ELR (cell line): ENCODE data around the gene CRYGA.

Experiments used
- DNase-seq: peaks from one replicate; pipeline ENCODE4 v3.0.0-alpha.2; 2015; ENCODE audit warnings: low read depth

Gene CRYGA

DNA sequence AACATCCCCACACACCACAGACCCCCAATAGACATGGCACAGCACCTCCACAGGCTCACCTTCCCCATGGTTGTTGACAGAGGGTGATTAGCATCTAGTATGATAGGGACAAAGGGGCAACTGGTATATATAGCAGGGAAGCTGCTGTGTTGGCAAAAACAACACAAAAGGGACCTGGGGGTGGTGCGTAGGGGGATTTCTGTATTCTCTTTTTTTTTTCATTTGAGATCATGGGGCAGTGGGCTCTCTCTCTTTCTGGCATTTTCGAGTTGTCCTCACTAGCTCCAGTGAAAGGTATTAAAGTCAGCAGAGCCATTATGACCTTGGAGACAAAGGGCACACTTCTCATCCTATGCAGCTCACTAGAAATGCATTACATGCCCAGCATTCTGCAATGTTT is at the start of gene CRYGA:
Gene CRYGA (minus strand): TSS at position 101 of the 400 bp plus-strand sequence. CDS start 33 bp downstream, at position 68.
- DNase-seq, result no peak

DNA sequence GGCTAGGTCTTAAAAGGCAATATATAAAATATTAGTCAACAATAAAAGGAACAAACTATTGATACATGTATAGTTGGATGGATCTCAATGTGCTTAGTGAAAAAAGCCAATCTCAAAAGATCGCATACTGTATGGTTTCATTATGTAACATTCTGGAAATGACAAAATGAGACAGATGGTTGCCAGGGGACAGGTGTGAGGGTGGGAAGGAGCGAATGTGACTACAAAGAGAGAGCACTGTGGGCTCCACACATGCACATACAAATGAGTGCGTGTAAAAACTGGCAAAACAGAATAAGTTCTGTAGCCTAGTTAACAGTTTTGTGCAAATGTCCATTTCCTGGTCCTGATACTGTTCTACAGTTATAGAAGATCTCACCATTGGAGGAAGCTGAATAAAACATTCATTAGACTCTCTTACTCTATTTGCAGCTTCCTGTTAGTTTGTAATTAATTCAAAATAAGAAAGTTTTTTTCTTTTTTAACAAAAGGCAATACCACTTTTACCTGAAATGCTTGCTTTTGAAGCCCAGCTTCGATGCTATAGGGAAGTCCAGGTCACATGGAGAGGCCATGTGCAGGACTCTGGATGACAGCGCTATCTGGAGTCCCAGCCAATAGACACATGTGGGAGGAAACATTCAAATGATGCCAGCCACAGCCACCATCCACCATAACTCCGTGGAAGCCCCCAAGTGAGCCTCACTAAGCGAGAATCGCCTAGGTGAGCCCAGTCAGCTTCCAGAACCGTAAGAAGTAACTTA is 47.5 kb upstream of the CRYGA start:
- no peak for DNase-seq

DNA sequence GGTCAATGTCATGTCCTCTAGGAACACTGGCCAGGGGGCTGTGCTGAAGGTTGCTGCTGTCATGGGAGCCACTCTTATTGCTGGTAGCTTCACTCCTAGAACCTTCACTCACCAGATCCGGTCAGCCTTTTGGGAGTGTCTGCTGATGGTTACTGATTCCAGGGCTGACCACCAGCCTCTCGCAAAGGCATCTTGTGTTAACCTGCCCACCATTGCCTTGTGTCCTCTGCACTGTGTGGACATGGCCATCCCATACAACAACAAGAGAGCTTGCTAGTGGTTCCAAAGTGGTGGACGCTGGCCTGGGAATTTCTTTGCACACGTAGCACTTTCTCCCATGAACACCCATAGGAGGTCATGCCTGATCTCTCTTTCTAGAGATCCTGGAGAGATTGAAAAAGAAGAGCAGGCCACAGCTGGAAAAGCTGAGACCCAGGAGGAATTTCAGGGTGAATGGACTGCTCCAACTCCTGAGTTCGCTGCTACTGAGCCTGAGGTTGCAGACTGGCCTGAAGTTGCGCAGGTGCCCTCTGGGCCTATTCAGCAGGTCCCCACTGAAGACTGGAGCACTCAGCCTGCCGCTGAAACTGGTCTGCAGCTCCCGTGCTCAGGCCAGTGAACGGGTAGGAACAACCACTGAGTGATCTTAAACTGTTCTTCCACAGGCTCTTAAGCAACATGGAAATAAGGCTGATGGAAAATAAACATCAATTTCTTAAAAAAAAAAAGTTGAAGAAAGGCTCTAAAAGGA is 45.1 kb upstream of the CRYGA start:
- no peak for DNase-seq

GRCh38 chr2:208207769-208208168 is 44.4 kb upstream of the CRYGA start:
- no peak for DNase-seq

DNA sequence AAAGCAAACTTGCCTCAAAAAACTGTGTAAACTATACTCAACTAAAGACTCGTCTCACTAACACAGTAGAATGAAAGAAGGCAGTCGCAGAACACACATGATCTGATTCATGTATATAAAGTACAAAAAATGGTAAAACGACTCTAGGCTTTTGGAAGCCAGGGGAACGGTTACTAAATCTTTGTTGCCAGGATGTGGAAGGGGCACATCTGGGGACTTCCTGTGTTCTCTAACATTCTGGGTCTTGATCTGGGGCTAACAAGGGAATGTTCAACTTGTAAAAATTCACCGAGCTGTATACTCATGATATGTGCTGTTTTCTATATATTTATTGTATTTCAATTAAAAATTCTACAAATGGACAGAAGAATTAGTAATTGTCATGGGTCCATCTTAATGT is 40.8 kb upstream of the CRYGA start:
- no peak for DNase-seq

DNA sequence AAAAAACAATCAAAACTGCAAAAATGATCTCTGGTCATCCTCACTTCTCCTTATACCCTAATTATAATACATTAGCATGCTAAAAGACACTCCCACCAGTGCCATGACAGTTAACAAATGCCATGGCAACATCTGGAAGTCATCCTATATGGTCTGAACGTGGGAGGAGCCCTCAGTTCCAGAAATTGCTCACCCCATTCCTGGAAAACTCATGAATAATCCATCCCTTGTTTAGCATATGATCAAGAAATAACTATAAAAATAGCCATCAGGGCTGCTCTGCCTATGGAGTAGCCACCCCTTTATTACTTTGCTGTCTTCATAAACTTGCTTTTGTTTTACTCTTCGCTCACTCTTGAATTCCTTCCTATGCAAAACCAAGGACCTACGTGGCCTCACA is 32.1 kb upstream of the CRYGA start:
- no peak for DNase-seq

DNA sequence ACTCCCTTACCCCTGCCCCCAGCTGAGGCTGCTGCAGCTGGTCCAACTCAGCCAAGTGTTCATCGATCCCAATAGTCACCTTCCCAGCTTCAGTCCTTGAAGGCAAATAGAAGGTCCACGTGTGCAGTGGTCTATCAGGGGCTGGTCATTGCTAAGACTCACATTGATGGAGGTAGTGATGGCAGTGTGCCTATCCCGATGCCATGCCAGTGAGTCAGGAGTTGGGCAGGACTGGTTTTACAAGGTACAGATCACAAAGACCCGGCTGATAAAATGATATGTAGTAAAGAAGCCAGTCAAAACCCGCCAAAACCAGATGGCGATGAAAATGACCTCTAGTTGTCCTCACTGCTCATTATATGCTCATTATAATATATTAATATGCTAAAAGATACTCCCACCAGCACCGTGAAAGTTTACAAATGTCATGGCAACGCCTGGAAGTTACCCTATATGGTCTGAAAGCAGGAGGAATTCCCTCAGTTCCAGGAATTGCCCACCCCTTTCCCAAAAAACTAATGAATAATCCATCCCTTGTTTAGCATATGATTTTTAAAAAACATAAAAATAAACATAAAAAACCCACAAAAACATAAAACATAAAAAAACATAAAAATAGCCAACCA is 29.3 kb upstream of the CRYGA start:
- no peak for DNase-seq

DNA sequence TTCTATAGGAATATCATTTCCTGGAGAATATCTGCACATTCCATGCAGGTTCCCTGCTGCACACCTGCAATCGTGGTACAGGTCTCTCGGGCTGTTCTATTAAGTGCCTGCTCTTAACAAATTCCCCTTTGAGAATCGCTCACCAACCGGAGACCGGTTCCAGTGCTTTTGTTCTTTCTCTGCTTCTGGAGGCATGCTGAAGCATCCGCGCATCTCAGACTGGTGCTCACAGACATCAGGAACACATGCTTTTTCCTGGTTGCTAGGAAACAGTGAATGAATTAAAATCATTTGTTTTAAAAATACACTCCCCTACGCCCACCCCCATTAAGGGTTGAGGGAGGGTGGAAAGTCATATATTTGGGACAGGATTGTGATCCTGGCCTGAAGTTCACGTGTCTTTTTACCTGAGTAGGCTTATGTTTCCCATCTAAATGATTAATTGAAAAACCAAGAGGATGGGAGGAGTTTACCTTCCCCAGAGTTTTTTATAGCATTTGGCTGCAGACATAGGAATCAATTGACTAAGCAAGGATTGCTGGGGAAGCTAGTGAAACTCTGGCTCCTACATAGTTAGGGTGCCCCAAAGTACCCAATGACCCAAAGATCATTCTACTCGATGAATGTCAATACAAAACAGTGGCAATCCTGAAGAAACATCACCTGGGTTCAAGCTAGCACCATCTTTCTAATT is 26.6 kb upstream of the CRYGA start, which contains the start of gene C2orf80:
Gene C2orf80 (minus strand): TSS at position 221 of the 694 bp plus-strand sequence. CDS start 3,044 bp downstream, outside the sequence.
- DNase-seq, result no peak

DNA sequence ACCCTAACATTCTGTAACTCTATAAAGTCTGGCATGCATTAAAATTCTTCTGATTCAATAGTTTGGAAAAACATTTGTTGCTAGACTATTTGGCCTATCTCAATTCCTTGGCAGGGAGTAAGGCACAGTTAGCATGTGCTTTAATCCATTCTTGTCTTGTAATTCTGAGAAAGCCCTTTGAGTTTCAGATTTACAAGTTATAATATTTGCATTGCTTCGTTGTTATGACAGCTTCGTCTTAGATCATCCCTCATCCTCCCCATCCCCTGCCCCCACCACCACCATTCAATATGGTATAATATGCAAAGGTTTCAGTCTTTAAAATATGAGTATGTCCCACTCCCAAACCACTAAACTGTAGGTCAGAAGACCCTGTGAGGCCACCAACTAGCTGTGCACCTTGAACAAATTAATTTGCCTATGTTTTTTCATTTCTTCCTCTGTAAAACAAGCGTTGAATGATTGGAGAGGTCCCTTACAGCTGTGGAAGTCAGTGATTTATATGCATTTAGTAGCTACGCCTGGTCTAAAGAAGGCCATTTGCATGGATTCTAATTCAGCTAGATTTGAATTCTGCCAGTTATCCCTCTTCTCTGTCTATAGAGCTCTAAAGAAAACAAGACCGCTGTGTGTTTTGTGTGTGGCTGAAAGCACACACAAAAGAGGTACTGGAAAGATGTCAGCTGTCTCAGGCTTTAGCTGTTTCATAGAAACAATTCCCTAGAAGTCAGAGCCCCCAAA is 25.9 kb upstream of the CRYGA start:
- DNase-seq, result no peak

- DNase-seq, result no peak
These were observed 23.5 kb upstream of the CRYGA start for GRCh38 chr2:208186893-208187292.

GRCh38 chr2:208186465-208186864 is 23.1 kb upstream of the CRYGA start:
- DNase-seq, result no peak

DNA sequence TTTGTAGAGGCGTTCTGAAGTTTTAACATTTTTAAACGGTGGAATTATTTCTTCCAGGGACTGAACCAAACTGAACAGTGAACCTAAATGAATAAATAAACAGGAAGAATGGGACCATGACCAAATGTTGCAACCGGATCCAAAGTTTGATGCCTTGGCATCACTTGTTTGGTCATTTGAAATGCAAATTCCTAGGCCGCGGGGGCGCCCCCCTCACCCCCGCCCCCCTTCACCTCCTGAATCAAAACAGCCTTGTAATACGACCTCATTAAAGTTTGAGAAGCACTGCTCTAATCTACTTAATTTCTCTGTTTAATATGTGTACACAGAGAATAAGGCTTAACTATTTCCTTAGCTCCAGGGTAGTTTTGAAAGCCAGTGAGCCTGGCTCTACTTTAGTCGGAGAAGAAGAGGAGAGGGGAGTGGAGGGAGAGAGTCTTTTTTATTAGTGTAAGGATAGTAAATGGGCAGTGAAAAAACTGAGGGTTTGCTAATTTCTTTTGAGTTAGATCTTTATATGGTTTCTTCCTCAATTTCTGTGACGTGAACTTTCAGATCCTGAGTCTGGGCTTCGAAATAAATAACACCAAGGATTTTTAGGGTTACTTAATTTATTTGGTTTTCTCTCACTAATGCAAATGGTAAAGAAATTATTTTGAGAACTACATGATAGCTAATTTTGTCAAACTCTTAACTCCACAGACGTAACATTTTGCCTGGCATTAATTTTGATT is 20.8 kb upstream of the CRYGA start:
- no peak for DNase-seq

GRCh38 chr2:208183526-208183925 is 20.1 kb upstream of the CRYGA start:
- DNase-seq, result no peak

GRCh38 chr2:208182835-208183234 is 19.4 kb upstream of the CRYGA start:
- no peak for DNase-seq

GRCh38 chr2:208179028-208179609 is 15.7 kb upstream of the CRYGA start:
- no peak for DNase-seq

GRCh38 chr2:208175840-208176153 is 12.4 kb upstream of the CRYGA start:
- DNase-seq, result no peak

- DNase-seq, result peak; percentile 88
These were observed 11.9 kb upstream of the CRYGA start for GRCh38 chr2:208175069-208175839.

DNA sequence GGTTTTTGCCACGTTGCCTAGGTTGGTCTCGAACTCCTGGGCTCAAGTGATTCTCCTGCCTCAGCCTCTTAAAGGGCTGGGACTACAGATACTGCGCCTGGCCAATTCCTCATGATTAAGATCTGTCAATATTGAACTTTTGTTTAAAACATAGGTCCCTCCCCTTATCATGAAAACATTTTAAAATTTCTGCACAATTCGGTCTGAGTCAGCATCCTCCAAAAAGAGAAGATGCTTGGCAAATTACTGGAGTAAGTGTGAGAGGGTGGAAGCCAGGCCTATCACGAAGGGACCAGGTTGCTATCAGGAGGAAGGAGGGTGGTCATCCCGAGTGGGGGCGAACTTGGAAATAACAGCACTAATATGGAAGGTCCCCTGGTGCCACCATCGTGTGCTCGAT is 10.8 kb upstream of the CRYGA start:
- no peak for DNase-seq

DNA sequence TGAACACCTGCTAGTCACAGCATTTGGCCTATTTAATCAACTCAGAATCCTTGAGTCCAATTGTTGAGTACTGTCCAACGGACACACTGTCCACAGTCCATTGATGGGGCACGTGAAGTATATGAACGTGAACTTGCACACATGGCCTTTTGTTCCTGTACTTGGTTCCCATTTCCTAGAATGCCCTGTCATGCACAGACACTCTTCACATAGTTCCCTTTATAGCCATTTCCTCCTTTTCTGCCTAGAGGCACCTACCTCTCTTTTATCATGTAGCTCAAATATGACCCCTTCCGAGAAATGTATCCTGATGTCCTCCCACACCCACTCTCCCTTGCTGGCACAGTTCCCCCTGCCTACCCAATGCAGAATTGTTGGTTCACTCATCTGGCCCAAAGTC is 8.7 kb upstream of the CRYGA start:
- no peak for DNase-seq
